Astrocyte (in vitro differentiated cells and primary cell): ENCODE measurements around the gene TENM3. TPM values are rescaled to one million over a fixed set of nuclear protein-coding genes. Genes with fewer than 3 reads are reported as not detected.

Experiments
- DNase-seq: peaks from one replicate; pipeline ENCODE4 v3.0.0-alpha.2; 2010; ENCODE audit warnings: low read depth
- FAIRE-seq: peaks from 2 replicates; lab custom pipeline; 2011; peaks lifted over from hg19 to GRCh38; lab: Jason Lieb, UNC
- H2AFZ ChIP-seq: 2 replicates; pipeline ENCODE4 v1.6.0; 2012; ENCODE audit warnings: low read depth, low read length, inconsistent platforms
- H3K27ac ChIP-seq: 2 replicates; pipeline ENCODE4 v1.5.1; 2011; ENCODE audit warnings: low read depth, low read length, inconsistent platforms
- H3K27me3 ChIP-seq: 2 replicates; pipeline ENCODE4 v1.6.0; 2011; ENCODE audit warnings: low read length, inconsistent platforms; ENCODE audit not compliant: insufficient read depth
- H3K36me3 ChIP-seq: 2 replicates; pipeline ENCODE4 v1.5.1; 2011; ENCODE audit warnings: low read length, inconsistent platforms; ENCODE audit not compliant: insufficient read depth
- H3K4me1 ChIP-seq: 2 replicates; pipeline ENCODE4 v1.5.1; 2011; ENCODE audit warnings: low read length, inconsistent platforms; ENCODE audit not compliant: insufficient read depth
- H3K4me2 ChIP-seq: 2 replicates; pipeline ENCODE4 v1.6.0; 2012; ENCODE audit warnings: low read length, inconsistent platforms
- H3K4me3 ChIP-seq: 2 replicates; pipeline ENCODE4 v1.5.1; 2011; ENCODE audit warnings: low read depth, mild to moderate bottlenecking, low read length, inconsistent platforms; ENCODE audit not compliant: insufficient read depth
- H3K79me2 ChIP-seq: 2 replicates; pipeline ENCODE4 v1.6.0; 2012; ENCODE audit warnings: mild to moderate bottlenecking, low read length, inconsistent platforms; ENCODE audit not compliant: insufficient read depth
- H3K9ac ChIP-seq: 2 replicates; pipeline ENCODE4 v1.6.0; 2012; ENCODE audit warnings: mild to moderate bottlenecking, low read length, inconsistent platforms
- H3K9me3 ChIP-seq: 2 replicates; pipeline ENCODE4 v1.5.1; 2012; ENCODE audit warnings: low read depth, mild to moderate bottlenecking, low read length, inconsistent platforms; ENCODE audit not compliant: insufficient read depth
- H4K20me1 ChIP-seq: 2 replicates; pipeline ENCODE4 v1.6.0; 2012; ENCODE audit warnings: low read length, inconsistent platforms; ENCODE audit not compliant: insufficient read depth
- H3K27ac Mint-ChIP-seq: one replicate; pipeline ENCODE4 v1.8.0; 2021; ENCODE audit warnings: mild to moderate bottlenecking, mixed read lengths; ENCODE audit not compliant: unreplicated experiment
- H3K27me3 Mint-ChIP-seq: one replicate; pipeline ENCODE4 v1.8.0; 2021; ENCODE audit warnings: low read depth, mixed read lengths; ENCODE audit not compliant: unreplicated experiment
- H3K36me3 Mint-ChIP-seq: one replicate; pipeline ENCODE4 v1.8.0; 2021; ENCODE audit warnings: low read depth, mixed read lengths; ENCODE audit not compliant: unreplicated experiment
- H3K4me1 Mint-ChIP-seq: one replicate; pipeline ENCODE4 v1.8.0; 2021; ENCODE audit warnings: low read depth, mixed read lengths; ENCODE audit not compliant: unreplicated experiment
- H3K4me3 Mint-ChIP-seq: one replicate; pipeline ENCODE4 v1.8.0; 2021; ENCODE audit warnings: mild to moderate bottlenecking, moderate library complexity, mixed read lengths; ENCODE audit not compliant: unreplicated experiment
- H3K9me3 Mint-ChIP-seq: one replicate; pipeline ENCODE4 v1.8.0; 2021; ENCODE audit warnings: mild to moderate bottlenecking, mixed read lengths; ENCODE audit not compliant: unreplicated experiment
- CTCF ChIP-seq: IDR thresholded peaks from 2 replicates; pipeline ENCODE4 v1.5.1; 2011; ENCODE audit warnings: low read depth, mild to moderate bottlenecking, inconsistent platforms, low read length, moderate library complexity; ENCODE audit not compliant: insufficient read depth
- EZH2 ChIP-seq: IDR thresholded peaks from 2 replicates; pipeline ENCODE4 v1.6.1; 2012; ENCODE audit warnings: mild to moderate bottlenecking, low read length, inconsistent platforms; ENCODE audit not compliant: insufficient read depth
- total RNA-seq: library from RNA; stranded (reverse); gene quantifications from 2 replicates; pipeline ENCODE4 v1.2.1, GENCODE V29; 2021

The TENM3 gene
- total RNA-seq, 1 donor from 2014 or later: 127 TPM

- peaks cover 32% of the 10 kb centered on the region for H3K79me2 ChIP-seq
- H3K4me3 Mint-ChIP-seq: no peak overlapping the region
- H3K27me3 Mint-ChIP-seq: no peaks in the 10 kb centered on the region
Measured at GRCh38 chr4:182465979-182466378, 222.8 kb downstream of the TENM3 start.

GRCh38 chr4:182470215-182470614 is 227.0 kb downstream of the TENM3 start:
- H3K9me3 ChIP-seq: peaks cover 6% of the 10 kb centered on the region
- H2AFZ ChIP-seq: no peak overlapping the region
- no peak for TF ChIP-seq EZH2
- no peak for TF ChIP-seq CTCF
- Mint-ChIP-seq H3K4me3 (no peak overlapping the region), H3K36me3 (peaks cover 3% of the 10 kb centered on the region), H3K4me1 (no peaks in the 10 kb centered on the region), H3K27ac (no peak overlapping the region), H3K9me3 (peaks cover 6% of the 10 kb centered on the region), H3K27me3 (no peaks in the 10 kb centered on the region)
- H3K79me2 ChIP-seq: peaks cover 33% of the 10 kb centered on the region
- H4K20me1 ChIP-seq: peaks cover under 1% of the 10 kb centered on the region
- no peak overlapping the region for H3K4me2 ChIP-seq
- H3K4me1 ChIP-seq: no peaks in the 10 kb centered on the region
- H3K9ac ChIP-seq: no peak overlapping the region
- H3K27ac ChIP-seq: no peak overlapping the region
- no peaks in the 10 kb centered on the region for H3K27me3 ChIP-seq
- no peak for DNase-seq
- no peaks in the 10 kb centered on the region for H3K36me3 ChIP-seq
- H3K4me3 ChIP-seq: no peak overlapping the region
- FAIRE-seq: no peak

More at GRCh38 chr4:182465979-182466378, 222.8 kb downstream of the TENM3 start:
- Histone ChIP-seq H2AFZ (no peak overlapping the region), H3K4me2 (no peak overlapping the region), H3K27me3 (no peaks in the 10 kb centered on the region), H3K9me3 (no peaks in the 10 kb centered on the region), H4K20me1 (peaks cover 7% of the 10 kb centered on the region), H3K27ac (no peak overlapping the region), H3K4me3 (no peak overlapping the region), H3K4me1 (no peaks in the 10 kb centered on the region), H3K9ac (no peak overlapping the region), H3K36me3 (no peaks in the 10 kb centered on the region)
- no peaks in the 10 kb centered on the region for H3K9me3 Mint-ChIP-seq
- peaks cover 5% of the 10 kb centered on the region for H3K36me3 Mint-ChIP-seq
- TF ChIP-seq EZH2 (no peak), CTCF (no peak)
- DNase-seq: no peak
- no peak for FAIRE-seq
- H3K4me1 Mint-ChIP-seq: no peaks in the 10 kb centered on the region
- no peak overlapping the region for H3K27ac Mint-ChIP-seq

GRCh38 chr4:182475539-182475938 is 232.3 kb downstream of the TENM3 start:
- Histone ChIP-seq H3K79me2 (peaks cover 27% of the 10 kb centered on the region), H3K4me2 (no peak overlapping the region), H3K9ac (no peak overlapping the region), H4K20me1 (no peaks in the 10 kb centered on the region), H3K4me3 (no peak overlapping the region), H3K36me3 (no peaks in the 10 kb centered on the region), H2AFZ (no peak overlapping the region), H3K27me3 (no peaks in the 10 kb centered on the region), H3K4me1 (no peaks in the 10 kb centered on the region), H3K9me3 (peaks cover 6% of the 10 kb centered on the region), H3K27ac (no peak overlapping the region)
- Mint-ChIP-seq H3K36me3 (no peaks in the 10 kb centered on the region), H3K27ac (no peak overlapping the region), H3K9me3 (peaks cover 6% of the 10 kb centered on the region), H3K27me3 (no peaks in the 10 kb centered on the region), H3K4me3 (no peak overlapping the region), H3K4me1 (peaks cover 5% of the 10 kb centered on the region)
- DNase-seq (no peak), FAIRE-seq (no peak)
- no peak for TF ChIP-seq CTCF
- no peak for TF ChIP-seq EZH2
